T-helper 2 cell (primary cell): ENCODE data around the gene PRRG1.
"Not testable (repeated sequence)": the region's sequence is repeated elsewhere in the genome, so short reads cannot be mapped to it uniquely, and the experiment has no call there.

Experiments used
- DNase-seq, 5 experiments: peaks; one replicate each; pipeline versions ENCODE4 v3.0.0 to v3.0.0-alpha.2; 2012 to 2022

PRRG1 gene

DNA sequence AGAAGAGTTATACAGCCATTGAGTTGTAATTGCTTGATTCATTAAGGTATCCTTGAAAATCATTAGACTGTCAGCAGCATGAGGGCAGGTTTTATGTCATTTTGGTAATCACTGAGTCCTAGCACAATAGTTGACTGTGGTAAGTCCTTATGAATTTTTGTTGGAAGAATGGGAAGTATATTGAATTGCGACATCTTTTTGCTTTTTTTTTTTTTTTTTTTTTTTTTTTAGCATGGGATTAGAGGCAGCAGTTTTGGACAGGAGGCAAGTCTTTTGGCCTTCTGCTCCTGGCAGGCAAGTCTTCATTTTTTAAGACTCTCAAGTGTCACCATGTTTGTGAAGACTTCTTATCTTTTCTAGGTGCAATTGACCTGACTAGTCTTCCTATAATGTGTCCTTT lies 29.7 kb downstream of the PRRG1 start:
- DNase-seq = no peak

DNA sequence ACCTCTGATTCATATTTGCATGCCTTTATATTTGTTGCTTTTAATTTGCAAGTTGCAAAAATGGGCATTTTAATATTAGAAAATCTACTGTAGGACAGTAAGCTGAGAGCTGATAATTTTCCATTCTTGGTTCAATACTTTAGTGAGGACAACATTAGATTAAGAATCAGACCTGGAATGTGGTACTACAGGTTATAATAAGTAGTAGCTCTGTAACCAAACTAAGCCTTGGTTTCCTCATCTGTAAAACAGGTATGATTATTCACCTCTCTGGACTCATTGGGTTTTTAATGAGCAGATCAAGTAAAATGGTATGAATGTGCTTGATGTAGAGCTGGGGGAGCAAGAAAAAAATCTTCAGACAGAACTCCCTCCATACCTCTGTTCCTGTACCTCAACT lies 31.1 kb downstream of the PRRG1 start:
- DNase-seq = no peak

DNA sequence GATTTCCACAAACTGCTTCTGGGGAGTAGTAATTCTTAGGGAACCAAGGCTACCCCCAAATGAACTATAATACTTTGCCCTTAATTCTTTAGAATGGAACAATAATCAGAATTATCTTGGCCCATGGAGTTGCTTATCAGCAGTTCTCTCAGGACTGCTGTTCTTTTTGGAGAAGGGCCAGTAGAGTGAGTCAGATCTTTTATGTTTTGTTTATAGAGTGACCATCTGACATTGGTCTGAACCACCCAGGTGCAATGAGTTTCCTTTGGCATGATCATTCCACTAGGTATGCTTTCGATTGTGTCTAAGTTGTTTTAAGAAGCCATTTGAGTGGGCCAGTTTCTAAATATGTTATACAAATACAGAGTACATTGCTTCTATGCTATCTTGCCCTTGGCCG lies 31.8 kb downstream of the PRRG1 start:
- no peak for DNase-seq

DNA sequence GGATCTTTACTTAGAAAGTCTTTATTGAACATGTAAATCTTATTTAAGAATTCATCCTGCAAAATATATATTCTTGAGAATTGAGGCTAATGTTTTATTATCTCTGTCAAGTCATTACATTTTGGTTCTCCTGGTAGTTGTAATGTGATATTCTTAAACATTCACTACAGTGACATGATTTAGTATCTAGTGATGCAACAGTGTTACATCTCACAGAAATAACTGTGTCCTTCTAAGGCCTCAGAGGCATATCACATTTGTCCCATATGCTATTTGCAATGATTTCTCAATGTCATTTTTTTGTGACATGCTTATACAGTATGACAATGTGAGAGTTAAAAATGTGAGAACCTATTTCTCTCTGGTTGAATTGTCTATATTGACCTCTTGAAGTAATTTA lies 34.1 kb downstream of the PRRG1 start:
- no peak for DNase-seq

DNA sequence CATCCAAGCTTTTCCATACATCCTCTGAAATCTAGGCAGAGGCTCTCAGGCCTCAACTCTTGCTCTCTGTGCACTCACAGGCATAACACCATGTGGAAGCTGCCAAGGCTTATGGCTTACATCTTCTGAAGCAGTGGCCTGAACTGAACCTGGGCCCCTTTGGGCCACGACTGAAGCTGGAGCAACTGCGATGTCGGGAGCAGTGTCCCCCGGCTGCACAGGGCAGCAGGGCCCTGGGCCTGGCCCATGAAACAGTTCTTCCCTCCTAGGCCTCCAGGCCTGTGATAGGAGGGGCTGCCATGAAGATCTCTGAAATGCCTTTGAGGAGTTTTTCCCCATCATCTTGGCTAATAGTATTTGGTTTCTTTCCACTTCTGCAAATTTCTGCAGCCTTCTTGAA lies 39.2 kb downstream of the PRRG1 start:
- no peak for DNase-seq

DNA sequence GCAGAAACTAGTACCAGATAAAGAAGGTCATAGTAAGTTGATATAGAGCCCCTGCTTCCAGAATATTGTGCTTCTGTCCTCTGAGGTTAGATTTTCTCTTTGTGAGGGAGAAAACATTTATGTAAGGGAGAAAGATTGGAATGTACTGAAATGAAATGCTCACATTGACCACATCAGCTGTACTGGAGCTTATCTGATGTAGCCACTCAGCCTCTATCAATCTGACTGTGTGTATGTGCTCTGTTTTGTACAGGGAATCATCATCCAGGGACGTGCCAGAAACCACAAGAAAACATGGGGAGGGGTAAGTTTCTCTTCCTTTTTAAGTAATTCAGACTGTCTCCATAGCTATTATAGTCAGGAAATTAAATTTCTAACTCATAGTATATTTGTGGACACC lies 56.8 kb downstream of the PRRG1 start:
- DNase-seq = no peak

DNA sequence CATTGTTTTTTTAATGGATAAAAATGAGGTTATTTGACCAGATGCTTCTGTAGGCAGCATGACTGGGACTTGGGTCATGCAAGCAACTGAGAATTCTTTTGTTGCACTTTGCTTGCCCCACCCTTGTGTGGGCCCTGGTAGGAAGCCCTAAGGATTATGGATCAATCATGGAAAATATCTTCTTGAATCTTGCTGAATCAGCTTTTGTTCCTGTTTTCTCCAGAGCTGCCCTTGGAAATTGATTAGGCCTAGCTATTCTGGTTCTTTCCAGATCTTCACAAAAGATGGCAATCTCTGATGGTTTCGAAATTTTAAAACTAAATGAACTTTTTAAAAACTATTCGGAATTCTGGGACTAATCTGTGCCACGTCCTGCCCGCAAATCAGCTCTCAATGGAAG lies 58.6 kb downstream of the PRRG1 start:
- DNase-seq = no peak

DNA sequence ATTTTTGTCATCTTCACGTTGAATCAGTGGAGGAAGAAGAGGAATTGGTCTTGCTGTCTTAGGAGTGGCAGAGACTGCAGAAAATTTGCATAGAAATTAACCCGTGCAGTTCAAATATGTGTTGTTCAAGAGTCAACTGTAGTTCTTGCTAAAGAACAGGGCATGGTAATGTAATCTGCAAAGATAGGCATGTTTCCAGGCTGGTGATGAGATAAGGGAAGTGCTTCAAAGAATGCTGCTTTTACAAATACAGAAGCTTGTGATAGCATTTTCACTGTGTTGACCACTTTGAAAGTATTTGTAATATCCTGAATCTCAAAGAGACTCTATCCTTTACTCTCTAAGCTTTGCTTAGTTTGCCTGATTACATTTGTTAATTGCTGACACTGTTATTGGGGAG lies 60.1 kb downstream of the PRRG1 start:
- DNase-seq = no peak

DNA sequence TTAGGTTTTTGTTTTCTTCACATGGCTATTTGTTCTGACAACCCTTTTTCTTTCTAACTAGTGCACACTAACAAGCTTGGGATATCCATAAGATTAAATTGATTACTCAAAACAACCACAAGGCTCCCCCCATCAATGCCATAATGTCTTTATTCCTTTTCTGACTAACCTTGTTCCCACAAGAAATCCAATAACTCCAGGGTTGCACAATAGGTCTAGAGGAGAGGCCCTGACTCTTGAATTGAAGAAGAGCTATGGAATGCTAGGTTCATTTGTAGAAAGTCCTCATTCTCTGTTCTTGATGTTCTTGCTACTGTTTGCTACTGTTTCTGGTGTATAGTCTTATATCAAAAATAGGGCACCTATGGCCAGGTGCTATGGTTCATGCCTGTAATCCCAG lies 71.0 kb downstream of the PRRG1 start:
- no peak for DNase-seq

DNA sequence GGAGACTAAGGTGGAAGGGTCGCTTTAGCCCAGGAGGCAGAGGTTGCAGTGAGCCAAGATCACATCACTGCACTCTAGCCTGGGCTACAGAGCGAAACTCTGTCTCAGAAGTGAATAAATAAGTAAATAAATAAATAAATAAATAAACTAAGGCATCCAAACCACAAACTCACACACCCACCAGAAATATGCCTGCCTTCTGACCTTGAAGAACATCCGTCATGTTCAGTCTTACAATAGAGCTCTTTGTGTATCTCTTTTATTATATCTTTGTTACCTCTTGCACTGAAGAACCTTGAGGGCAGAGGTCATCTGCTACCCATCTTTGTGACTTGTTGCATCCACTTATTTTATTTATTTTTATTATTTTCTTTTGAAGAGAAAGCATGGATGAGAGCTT lies 71.6 kb downstream of the PRRG1 start:
- DNase-seq = no peak

DNA sequence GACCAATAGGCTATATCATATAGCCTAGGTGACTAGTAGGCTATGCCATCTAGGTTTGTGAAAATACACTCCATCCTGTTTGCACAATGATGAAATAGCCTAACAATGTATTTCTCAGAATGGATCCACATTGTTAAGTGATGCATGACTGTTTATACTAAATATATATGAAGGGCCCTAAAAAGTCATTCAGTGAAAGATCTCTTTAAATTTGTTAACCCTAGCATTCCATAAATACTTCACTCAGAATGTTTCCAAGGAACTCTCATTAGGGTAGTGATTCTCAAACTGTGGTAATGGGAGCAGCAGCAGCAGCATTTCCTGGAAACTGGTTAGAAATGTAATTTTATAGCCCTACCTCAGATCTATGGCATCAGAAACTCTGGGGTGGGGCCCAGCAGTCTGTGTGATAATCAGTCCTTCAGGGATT lies 74.9 kb downstream of the PRRG1 start:
- no peak for DNase-seq

DNA sequence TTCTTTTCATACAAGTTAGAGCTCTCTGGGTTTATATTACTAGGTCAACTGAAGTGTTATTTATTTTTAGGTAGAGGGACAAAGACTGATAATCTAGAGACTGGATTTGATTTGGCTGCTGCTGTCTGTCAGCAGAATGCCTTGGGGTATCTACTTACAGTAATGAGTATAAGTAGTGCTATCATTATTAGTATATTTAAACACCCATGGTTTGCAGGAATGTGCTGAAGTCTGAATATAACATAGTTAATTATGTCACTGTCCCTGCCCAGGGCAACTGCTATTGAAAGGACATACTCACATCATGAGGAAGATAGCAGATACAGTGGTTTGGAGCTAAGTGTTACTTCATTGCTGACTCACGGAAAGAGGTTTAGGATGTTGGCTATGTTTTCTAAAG lies 76.2 kb downstream of the PRRG1 start:
- DNase-seq = no peak

DNA sequence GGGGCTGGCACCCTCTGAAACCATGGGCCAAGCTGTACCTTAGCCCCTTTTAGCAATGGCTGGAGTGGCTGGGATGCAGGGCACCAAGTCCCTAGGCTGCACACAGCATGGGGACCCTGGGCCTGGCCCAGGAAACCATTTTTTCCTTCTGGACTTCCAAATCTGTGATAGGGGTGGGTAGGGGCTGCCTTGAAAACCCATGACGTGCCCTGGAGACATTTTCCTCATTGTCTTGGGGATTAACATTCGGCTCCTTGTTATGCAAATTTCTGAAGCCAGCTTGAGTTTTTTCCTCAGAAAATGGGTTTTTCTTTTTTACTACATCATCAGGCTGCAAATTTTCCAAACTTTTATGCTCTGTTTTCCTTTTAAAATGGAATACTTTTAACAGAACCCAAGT lies 79.8 kb downstream of the PRRG1 start:
- DNase-seq = not testable (repeated sequence)

DNA sequence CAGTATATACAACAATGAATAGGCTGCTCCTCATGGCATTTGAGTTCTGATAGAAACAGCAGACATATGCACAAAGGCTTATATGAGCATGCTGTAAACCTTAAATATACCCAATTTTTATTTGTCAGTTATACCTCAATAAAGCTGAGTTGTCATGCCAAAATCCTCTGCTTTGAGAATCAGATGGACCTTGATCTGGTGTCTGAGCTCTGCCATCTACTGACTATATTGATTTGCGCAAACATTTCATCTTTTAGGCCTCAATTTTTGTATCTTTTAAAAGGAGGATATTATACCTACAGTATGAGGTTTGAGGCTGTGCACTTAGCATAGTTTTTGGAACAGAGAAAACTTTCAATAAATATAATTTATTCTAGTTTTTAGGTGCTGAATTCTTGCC lies 85.2 kb downstream of the PRRG1 start:
- DNase-seq = no peak

DNA sequence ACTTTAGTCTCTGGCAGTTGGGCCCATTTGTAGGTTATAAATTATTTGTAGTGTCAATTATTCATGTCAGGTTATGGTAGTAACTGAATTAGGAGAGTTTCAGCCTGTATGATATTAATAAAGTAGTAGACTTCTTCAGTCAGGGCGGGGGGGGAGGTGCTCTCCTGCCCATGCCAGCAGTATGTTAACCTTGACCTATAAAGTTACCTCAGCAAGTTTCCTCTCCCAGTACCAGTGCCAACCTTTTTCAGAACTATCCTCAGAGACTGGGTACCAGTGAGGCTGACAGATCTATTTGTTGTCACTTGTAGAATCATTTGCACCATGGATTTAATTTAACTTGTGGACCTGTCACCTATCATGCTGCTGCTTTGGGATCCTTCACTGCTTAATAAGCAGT lies 88.0 kb downstream of the PRRG1 start:
- no peak for DNase-seq

DNA sequence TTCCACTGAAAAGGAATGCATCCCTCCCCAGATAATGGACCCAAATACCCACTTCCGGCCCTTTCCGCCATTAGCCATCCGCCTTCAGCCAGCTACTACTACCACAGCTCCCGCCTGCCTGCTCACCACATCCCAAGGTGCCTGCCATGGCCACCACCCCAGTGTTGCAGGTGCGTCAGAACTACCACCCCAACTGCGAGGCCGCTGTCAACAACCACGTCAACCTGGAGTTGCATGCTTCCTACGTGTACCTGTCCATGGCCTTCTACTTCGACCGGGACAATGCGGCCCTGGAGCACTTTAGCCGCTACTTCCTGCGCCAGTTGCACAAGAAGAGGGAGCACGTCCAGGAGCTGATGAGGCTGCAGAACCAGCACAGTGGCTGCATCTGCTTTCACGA lies 92.2 kb downstream of the PRRG1 start:
- no peak for DNase-seq

DNA sequence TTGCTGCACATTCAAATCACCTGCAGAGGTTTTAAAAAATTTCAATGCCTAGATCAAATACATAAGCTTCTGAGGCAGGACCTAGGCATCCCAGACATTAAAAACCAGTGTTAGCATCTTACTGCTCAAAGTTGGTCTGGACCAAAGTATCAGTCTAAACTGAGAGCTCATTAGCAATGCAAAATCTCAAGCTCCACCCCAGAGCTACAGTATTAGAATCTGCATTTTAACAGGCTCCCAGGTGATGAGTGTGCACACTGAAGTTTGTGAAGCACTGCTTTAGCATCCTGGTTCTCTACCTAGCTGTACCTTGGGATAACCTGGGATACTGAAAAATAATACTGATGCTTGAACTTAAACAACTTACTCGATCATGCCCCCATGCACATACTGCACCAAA lies 96.0 kb downstream of the PRRG1 start:
- no peak for DNase-seq

DNA sequence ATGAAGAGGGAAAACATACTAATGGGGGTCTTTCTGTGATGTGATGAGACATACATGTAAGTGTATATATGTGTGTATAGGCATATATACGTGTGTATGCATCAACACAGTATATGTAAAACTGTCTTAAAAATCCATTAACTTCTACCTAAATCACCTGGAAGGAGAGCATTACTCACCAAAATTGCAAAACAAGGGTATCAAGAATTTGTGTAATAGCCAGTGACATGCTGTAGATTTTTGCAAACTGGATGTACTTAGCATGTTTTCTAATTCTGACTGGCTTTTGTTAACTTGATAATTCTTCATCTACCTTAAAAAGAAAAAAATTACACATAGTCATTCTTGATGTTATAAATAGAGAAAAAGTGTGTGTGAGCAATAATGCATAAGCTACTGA lies 104.7 kb downstream of the PRRG1 start:
- no peak for DNase-seq

DNA sequence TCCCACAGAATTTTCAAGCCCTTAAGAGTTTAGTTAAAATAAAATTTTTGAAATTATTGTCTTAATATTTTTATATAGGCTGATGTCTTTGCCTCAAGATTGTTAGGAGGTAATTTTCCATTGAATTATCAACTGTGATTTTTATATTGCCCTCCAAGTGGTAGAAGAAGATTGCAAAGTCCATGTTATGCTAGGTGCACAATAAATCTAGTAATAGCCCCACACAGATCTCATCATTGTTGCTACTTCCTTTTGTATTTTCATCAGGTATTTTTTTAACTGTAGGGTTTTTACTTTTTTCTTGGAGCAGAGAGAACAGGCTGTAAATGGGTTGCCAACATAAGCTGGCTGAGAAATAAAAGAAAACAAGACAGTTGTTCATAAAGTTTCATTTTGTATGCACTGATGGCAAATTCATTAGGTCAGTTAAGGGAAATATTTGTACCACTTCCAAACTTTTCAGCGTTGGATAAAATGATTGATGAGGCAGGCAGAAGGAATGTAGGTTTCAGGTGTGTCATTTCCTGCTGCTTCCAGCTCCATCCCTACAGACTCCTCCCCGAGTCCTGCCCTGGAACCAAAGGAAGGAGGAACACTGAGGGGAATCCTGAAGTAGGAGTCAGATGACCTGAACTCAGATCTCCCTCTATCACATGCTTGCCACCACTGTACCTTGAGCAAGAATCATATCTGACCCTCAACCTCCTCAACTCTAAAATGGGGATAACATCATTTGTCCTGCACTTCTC lies 105.5 kb downstream of the PRRG1 start:
- DNase-seq = no peak

DNA sequence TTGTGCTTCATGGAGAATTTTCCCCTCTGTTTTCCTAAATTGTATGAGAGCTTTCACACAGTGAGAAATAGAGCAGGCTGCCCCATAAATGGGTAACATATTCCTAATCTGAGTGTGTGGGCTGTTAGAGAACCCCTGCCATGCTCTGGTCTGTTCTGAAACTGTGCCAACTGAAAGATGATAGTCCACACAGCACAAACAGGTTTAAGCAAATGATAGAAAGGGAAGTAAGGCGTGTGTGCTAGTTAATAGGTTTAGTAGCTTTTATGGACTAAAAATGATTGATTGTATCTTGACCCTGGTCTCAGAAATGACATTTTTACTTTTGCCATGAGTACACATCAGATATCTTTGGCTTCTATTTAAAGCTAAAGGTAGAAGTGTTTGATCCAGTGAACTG lies 106.2 kb downstream of the PRRG1 start:
- DNase-seq = no peak

DNA sequence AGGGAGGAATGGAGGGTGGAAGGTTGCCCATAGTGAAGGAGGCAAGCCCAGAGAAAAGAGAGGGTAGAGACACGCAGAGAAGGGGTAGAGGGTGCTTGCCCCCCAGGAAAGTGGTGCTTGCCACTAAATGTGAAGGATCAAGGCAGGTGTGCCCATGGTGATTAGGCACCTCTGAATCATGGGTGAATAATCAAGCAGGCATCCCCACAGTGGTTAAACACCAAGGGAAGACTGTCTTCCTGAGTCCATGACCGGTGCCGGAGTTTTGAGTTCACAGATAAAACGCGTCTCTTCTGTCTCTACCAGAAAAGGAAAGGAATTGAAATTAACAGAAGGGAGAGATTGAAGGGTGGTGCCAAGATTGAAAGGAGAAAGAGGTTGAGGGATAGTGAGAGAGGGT lies 111.1 kb downstream of the PRRG1 start:
- DNase-seq = not testable (repeated sequence)

DNA sequence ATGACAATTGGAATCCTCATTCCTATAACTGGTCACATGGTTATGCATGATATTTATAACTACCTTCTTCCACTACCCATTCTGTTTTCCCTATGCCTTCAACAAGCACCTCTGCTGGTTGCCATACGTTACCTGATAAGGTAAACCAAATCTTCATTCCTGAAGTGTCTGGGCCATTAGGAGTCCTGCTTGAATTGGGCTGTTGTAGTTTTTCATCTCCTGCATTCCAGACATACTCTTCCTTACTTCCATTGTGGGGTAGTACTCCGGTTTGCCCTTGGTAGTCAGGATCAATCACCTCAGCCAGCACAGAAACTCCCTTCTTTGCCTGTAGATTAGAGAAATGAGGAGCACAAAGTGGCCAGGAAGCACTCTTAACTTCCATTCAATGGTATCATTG lies 113.2 kb downstream of the PRRG1 start:
- DNase-seq = no peak

DNA sequence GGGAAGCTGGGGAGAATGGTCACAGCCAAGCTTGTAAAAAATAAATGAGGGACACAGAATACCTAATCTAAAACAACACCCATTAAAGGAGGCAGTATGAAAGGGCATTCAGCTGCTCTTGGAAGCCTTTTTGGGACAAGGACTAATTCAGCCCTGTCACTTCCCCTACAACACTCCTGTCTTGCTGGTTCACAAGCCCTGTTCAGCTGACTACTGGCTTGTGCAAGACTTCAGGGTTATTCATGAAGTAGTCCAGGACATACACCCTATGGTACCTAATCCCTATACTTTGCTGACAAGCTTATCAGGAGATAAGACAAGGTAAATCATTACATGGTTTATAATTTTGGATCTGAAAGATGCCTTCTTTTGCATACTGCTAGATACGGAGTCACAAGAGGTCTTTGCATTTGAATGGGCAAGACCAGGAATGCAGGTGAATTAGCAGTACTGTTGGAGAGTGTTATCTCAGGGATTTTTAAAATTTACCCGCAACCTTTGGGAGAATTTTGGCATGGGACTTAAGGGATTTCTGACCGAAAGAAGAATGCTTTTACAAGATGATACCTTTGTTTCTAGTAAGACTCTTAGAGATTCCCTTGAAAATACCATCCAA lies 119.1 kb downstream of the PRRG1 start:
- DNase-seq = no peak

DNA sequence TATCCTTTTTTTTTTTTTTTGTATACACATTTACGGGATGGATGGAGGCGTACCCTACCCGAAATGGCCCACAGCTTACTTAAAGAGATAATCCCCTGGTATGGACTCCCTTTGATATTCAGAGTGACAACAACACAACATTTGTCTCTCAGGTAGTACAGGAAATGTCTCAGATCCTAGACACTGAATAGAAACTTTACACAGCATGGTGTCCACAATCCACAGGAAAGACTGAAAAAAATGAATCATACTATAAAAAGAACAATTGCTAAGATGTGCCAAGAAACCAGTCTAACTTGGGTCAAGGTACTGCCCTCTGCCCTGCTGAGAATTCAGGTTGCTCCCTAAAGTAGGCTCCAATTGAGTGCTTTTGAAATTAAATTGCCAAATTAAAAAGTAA lies 121.5 kb downstream of the PRRG1 start:
- DNase-seq = no peak

DNA sequence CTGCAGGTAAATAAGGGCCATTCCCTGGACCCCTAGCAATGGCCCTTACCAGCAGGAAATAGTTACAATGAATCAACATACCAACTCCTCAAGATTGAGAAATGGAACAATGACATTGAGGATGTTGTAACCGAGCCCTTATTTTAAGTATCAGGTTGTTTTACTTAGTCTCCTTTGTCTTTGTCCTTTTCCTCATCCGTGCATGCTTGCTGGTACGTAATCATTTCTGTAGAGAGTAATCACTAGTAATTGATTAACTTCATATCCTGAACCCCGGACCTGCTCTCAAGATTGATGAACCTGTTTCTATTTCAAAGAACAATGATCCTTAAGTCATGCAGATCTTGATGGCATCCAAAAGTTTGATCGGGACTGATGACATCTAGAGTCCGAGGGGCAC lies 123.7 kb downstream of the PRRG1 start:
- DNase-seq = no peak
